22Rv1 (cell line): ENCODE results near the gene NCKAP5.

ENCODE experiments used
- CTCF ChIP-seq: fragments of 450-650 bp; IDR thresholded peaks from 2 replicates; pipeline ENCODE4 v1.5.1; 2017; ENCODE audit warnings: mild to moderate bottlenecking
- ZFX ChIP-seq: fragments of 450-650 bp; IDR thresholded peaks from 2 replicates; pipeline ENCODE4 v1.6.1; 2017; ENCODE audit warnings: antibody characterized with exemption, borderline replicate concordance

DNA sequence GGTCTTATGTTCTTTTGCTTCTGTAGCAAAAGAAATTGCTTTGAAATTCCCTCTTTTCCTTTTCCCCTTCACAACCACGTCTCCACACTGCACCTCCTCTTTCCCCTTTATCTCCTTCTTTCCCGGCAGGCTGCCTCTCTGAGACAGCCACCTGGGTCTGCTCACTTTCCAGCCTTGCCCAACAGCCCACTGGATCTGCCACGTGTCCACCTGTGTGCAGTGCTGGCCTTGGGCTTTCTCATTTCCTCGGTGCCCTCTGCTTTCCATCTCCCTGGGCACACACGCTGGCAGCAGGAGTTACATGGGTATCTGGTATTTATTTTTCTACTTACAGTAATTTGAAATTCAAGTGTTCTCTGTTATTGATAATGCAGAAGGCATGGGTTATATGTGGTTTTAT lies 684.8 kb downstream of the NCKAP5 start:
- TF ChIP-seq CTCF (no peak), ZFX (no peak)
